Heart right ventricle (tissue), 16 donors: Measurements from ENCODE around the gene USP6NL. TPM values are rescaled to one million over a fixed set of nuclear protein-coding genes. Genes with fewer than 3 reads are reported as not detected.
A peak's percentile ranks its signal among the peaks of the same experiment; 100 is the strongest.

ENCODE experiments used
- ATAC-seq, 8 donors: fragments of 200-7000 bp; cut with Tn5 transposase; one replicate each; pipeline ENCODE4 v1.9.1; 2020; ENCODE audit warnings: mild to moderate bottlenecking in 8 of 8, moderate library complexity in 8 of 8, moderate number of reproducible peaks in 1 of 8
- DNase-seq, 2 donors: peaks; one replicate each; pipeline ENCODE4 v3.0.0-alpha.2; 2020
- H3K27ac ChIP-seq, 10 donors: fragments of 200-600 bp; sonication (generic) in 2 of 10; one replicate each; pipeline versions ENCODE4 v1.5.0 to v1.8.0; 2020 to 2022; ENCODE audit warnings: mild to moderate bottlenecking in 3 of 10
- H3K27me3 ChIP-seq, 7 donors: fragments of 200-600 bp; one replicate each; pipeline ENCODE4 v1.8.0; 2021 to 2022; ENCODE audit warnings: mild to moderate bottlenecking in 2 of 7
- H3K36me3 ChIP-seq, 9 donors: fragments of 200-600 bp; sonication (generic) in 1 of 9; one replicate each; pipeline versions ENCODE4 v1.5.0 to v1.8.0; 2020 to 2022; ENCODE audit warnings: mild to moderate bottlenecking in 2 of 9
- H3K4me1 ChIP-seq, 9 donors: fragments of 200-600 bp; sonication (generic) in 1 of 9; one replicate each; pipeline versions ENCODE4 v1.5.0 to v1.8.0; 2020 to 2022; ENCODE audit warnings: mild to moderate bottlenecking in 4 of 9
- H3K4me3 ChIP-seq, 10 donors: fragments of 200-600 bp; sonication (generic) in 2 of 10; one replicate each; pipeline versions ENCODE4 v1.5.0 to v1.8.0; 2020 to 2022; ENCODE audit warnings: mild to moderate bottlenecking in 7 of 10, moderate library complexity in 2 of 10
- H3K9me3 ChIP-seq, 11 donors: fragments of 200-600 bp in 10 of 11; sonication (generic) in 2 of 11; one replicate each; pipeline versions ENCODE4 v1.5.0 to v1.8.0; 2013 to 2022; ENCODE audit warnings: mild to moderate bottlenecking in 2 of 11, control low read depth in 1 of 11, moderate library complexity in 1 of 11
- CTCF ChIP-seq, 9 donors: fragments of 200-600 bp; sonication (generic) in 2 of 9; IDR thresholded peaks; one replicate each; pipeline versions ENCODE4 v1.5.0 to v1.8.0; 2021 to 2022; ENCODE audit warnings: antibody characterized with exemption in 9 of 9, mild to moderate bottlenecking in 5 of 9, moderate library complexity in 1 of 9
- WGBS, 2 donors: extraction: QIAGEN DNeasy Blood & Tissue Kit; methylation state at CpG; one replicate each; pipeline ENCODE4 v1.1.7; 2013; ENCODE audit warnings: inconsistent platforms in 1 of 2; 5-methylcytosine and 5-hydroxymethylcytosine counted together
- intact Hi-C, 10 donors: fragments of 100-400 bp; cut with DNase I; formaldehyde crosslinking; loops; one replicate each; pipeline versions ENCODE4 v1.11.1 to v1.14.2; 2022
- polyA plus RNA-seq, 2 donors: library from polyadenylated mRNA; stranded (reverse); fragments of 200-250 nt; gene quantifications; one replicate each; pipeline ENCODE4 v1.2.3, GENCODE V29; 2013
- total RNA-seq, 10 donors: library from RNA; stranded (reverse); fragmentation: NEBNext Ultra II Directional in 3 of 10; extraction: Animal tissue kit (Norgen Biotek cat#: 25700) in 3 of 10; gene quantifications; one replicate each; pipeline versions ENCODE4 v1.2.1 to v1.2.4, GENCODE V29; 2021 to 2023
- donor health status: Arrhythmogenic right ventricular cardiomyopathy.
- donor health status: ischemic (EF 13 %, LVEDD 7.1; RV severe dilation, severe dysfunction).
- donor health status: healthy with polysubstance abuse.
- donor health status: DM: no; HTN: yes; CAD: no.
- donor health status: DM: no; HTN: no; CAD: no.
- donor health status: ischemic (EF 25% LVEDD 6.9; RV normal size, moderate dysfunction).
- donor health status: ischemic (EF 25% LVEDD 5.7; RV mildly dilated, moderate dysfunction).
- donor health status: healthy.
- donor health status: DM: yes; HTN: yes; CAD: no.
- donor health status: Ischemic cardiomyopathy.
- donor health status: ischemic (EF 35%, LVEDD 5.7; RV mildly dilated, moderate dysfunction).
- donor health status: nonischemic (EF 11% LVEDD 7.7; RV severe dilation, severe dysfunction).
- donor health status: DM: yes; HTN: yes; CAD: no.
- donor health status: PGD.
- donor health status: ischemic (EF 29% LVEDD 5.4; RV normal size, mild dysfunction).
- donor health status: nonischemic (EF 23%, LVEDD 6.1; RV moderate dilation, normal function).

The USP6NL gene
- total and polyA plus RNA-seq, 12 donors = 1.8 to 11.1 (median 8.2) TPM

DNA sequence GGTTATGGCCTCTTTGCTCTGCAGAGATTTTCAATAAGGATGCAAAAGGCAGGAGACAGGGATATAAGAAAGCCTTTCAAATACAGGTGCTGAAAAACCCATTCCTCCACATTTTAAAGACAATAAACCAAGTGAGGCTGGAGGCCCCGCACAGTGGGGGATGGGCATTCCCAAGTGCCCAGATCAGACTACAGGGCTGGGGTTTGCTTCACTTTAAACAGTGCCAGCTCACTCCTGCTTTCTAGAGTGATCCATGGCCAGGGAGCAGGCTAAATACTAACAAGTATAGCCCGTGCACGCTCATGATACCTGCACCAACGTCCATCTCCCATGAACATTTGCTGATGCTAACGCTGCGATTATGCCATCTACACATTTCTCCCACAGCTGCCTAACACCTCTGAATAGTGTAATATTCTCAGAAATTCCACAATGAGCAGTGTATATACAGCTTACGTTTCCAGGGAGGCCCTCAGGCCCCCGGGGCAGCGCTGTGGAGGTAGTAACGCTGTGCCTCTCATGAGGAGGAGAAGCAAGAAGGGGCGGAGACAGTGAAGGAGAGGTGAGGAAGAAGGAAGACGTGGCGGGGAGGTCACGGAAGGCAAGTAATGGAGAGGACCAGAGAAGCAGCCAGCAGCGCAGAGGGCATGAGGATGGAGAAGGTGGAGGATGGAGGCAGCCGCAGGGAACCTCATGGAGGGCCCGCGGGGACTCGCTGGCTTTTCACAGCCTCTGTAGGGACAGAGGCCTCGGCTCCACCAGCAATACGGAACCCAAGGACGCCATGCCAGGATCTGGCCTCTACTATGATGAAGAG lies 141.7 kb downstream of the USP6NL start:
- Histone ChIP-seq H3K4me1 (peaks cover 0 to 12% (median 4%) of the 10 kb centered on the region in 9 donors), H3K27me3 (no peaks in the 10 kb centered on the region), H3K27ac (no peak overlapping the region), H3K9me3 (no peaks in the 10 kb centered on the region), H3K36me3 (peaks cover 0 to 8% (median 0%) of the 10 kb centered on the region in 9 donors), H3K4me3 (no peak overlapping the region)
- DNase-seq = no peak
- 95% methylated on average over 22 of the region's 22 CpGs for WGBS, 2 donors
- no peak for ATAC-seq
- TF ChIP-seq CTCF (IDR thresholded peaks at IDR 0.05) = no peak
- intact Hi-C loops = no loop called here

DNA sequence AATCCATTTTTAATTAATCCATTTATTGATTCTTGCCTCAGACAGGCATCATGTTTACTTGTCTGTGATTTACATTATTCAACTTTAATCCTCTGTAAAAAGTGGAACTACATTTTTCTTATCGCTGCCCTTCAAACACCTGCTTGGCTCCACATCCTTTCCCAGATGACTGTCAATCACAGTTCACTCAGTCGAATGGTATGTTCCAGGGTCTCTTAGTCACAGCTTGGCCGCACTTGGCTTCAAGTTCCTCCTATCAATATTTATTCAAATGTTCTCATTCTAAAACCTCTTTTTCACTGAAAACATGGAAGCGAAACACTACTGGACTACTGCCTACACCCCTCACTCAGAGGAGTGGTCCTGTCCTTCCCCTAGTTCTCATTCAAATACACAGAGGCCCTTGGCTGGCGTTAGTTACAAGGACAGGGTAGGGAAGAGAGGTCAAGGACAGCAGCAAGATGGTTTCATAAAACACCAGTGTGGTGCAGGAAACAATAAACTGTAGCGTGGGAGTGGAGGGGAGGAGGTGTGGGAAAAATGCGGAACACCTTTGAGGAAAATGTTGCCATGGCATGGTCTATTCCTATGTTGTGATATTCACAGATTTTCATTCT lies 143.2 kb downstream of the USP6NL start:
- Histone ChIP-seq H3K36me3 (peaks cover 0 to 23% (median 4%) of the 10 kb centered on the region in 9 donors), H3K4me1 (peaks cover 0 to 8% (median 0%) of the 10 kb centered on the region in 9 donors), H3K27ac (no peak overlapping the region), H3K27me3 (no peaks in the 10 kb centered on the region), H3K9me3 (no peaks in the 10 kb centered on the region), H3K4me3 (no peak overlapping the region)
- 90% methylated on average over 7 of the region's 7 CpGs for WGBS, 2 donors
- no peak for ATAC-seq
- no peak for DNase-seq
- TF ChIP-seq CTCF (IDR thresholded peaks at IDR 0.05) = no peak
- intact Hi-C loops = no loop called here

GRCh38 chr10:11465406-11465805 lies 146.0 kb downstream of the USP6NL start:
- H3K4me1 ChIP-seq = peaks cover 0 to 6% (median 0%) of the 10 kb centered on the region in 9 donors
- peaks cover 0 to 46% (median 17%) of the 10 kb centered on the region in 9 donors for H3K36me3 ChIP-seq
- no peak overlapping the region for H3K4me3 ChIP-seq
- intact Hi-C loops = no loop called here
- no peaks in the 10 kb centered on the region for H3K9me3 ChIP-seq
- TF ChIP-seq CTCF (IDR thresholded peaks at IDR 0.05) = no peak
- ATAC-seq = no peak
- H3K27me3 ChIP-seq = no peaks in the 10 kb centered on the region
- 86 to 89% methylated on average over 5 of the region's 5 CpGs for WGBS, 2 donors
- no peak overlapping the region for H3K27ac ChIP-seq
- no peak for DNase-seq

DNA sequence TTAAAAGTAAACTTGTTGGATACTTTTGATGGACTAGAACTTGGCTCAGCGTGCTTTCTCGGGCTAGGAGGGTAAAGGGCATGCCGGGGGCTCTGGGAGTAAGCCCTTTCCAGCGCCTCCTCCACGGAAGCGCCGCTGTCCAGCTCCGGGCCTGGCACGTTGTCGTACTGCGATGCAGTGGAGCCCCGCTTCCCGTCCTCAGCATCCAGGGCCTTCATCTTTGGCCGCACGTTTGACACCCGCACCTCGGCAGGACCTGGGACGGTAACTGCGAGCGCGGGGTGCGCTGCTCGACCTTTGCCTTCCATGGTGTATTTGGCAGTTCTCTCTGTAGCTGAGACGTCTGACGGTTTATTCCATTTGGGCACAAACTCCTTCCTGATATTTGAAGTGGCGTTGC lies 148.3 kb downstream of the USP6NL start:
- H3K9me3 ChIP-seq = no peaks in the 10 kb centered on the region
- no peaks in the 10 kb centered on the region for H3K27me3 ChIP-seq
- H3K4me3 ChIP-seq = no peak overlapping the region
- no peak for TF ChIP-seq CTCF (IDR thresholded peaks at IDR 0.05)
- DNase-seq = no peak
- intact Hi-C loops = no loop called here
- H3K36me3 ChIP-seq = peaks cover 0 to 46% (median 17%) of the 10 kb centered on the region in 9 donors
- ATAC-seq = peak in 1 of 8 donors; percentile 33
- no peak overlapping the region for H3K27ac ChIP-seq
- 92 to 93% methylated on average over 26 of the region's 26 CpGs for WGBS, 2 donors
- H3K4me1 ChIP-seq = peaks cover 0 to 6% (median 0%) of the 10 kb centered on the region in 9 donors
